Lower lobe of right lung (tissue), 2 donors: ENCODE results near the gene RENBP. TPM values are rescaled to one million over a fixed set of nuclear protein-coding genes. Genes with fewer than 3 reads are reported as not detected.
A peak's percentile ranks its signal among the peaks of the same experiment; 100 is the strongest.

ENCODE experiments used
- ATAC-seq, 2 donors: fragments of 200-7000 bp; cut with Tn5 transposase; one replicate each; pipeline ENCODE4 v1.9.1; 2020 to 2022; ENCODE audit warnings: mild to moderate bottlenecking in 2 of 2, moderate library complexity in 2 of 2
- DNase-seq: peaks from one replicate; pipeline ENCODE4 v3.0.0-alpha.2; 2020
- H3K27ac ChIP-seq: fragments of 200-600 bp; one replicate; pipeline ENCODE4 v1.8.0; 2022
- H3K27me3 ChIP-seq: fragments of 200-600 bp; one replicate; pipeline ENCODE4 v1.8.0; 2022; ENCODE audit warnings: low read depth
- H3K36me3 ChIP-seq: fragments of 200-600 bp; one replicate; pipeline ENCODE4 v1.8.0; 2022; ENCODE audit warnings: mild to moderate bottlenecking
- H3K4me1 ChIP-seq: fragments of 200-600 bp; one replicate; pipeline ENCODE4 v1.8.0; 2022
- H3K4me3 ChIP-seq: fragments of 200-600 bp; one replicate; pipeline ENCODE4 v1.8.0; 2022; ENCODE audit warnings: mild to moderate bottlenecking
- H3K9me3 ChIP-seq: fragments of 200-600 bp; one replicate; pipeline ENCODE4 v1.8.0; 2022
- CTCF ChIP-seq: fragments of 200-600 bp; IDR thresholded peaks from one replicate; pipeline ENCODE4 v1.8.0; 2022; ENCODE audit warnings: antibody characterized with exemption, mild to moderate bottlenecking
- intact Hi-C: fragments of 100-400 bp; cut with DNase I; formaldehyde crosslinking; loops from one replicate; pipeline ENCODE4 v1.11.0; 2022
- total RNA-seq: library from RNA; stranded (reverse); fragmentation: NEBNext Ultra II Directional; extraction: Animal tissue kit (Norgen Biotek cat#: 25700); gene quantifications from one replicate; pipeline ENCODE4 v1.2.1, GENCODE V29; 2021
- donor health status: DM: no; HTN: yes; CAD: no; lungs with severe emphysema.

The RENBP gene
- total RNA-seq, 1 donor from 2014 or later: 57.0 TPM

- ATAC-seq: peak; percentile 74 to 81
- intact Hi-C loops: no loop called here
- Histone ChIP-seq H3K27me3 (no peaks in the 10 kb centered on the region), H3K27ac (peak within 1 kb of the TSS; percentile 99), H3K4me1 (peaks cover 34% of the 10 kb centered on the region), H3K4me3 (peak within 1 kb of the TSS; percentile 74), H3K9me3 (no peaks in the 10 kb centered on the region), H3K36me3 (no peaks in the 10 kb centered on the region)
- DNase-seq: peak; percentile 89
- TF ChIP-seq CTCF: no peak
These were observed 28.1 kb upstream of the RENBP start, which contains the start of gene TMEM187 for GRCh38 chrX:153972368-153973126. Gene TMEM187 (plus strand): TSS chrX:153972754. CDS start chrX:153982063, 9,309 bp downstream.

- intact Hi-C loops: no loop called here
- Histone ChIP-seq H3K9me3 (no peaks in the 10 kb centered on the region), H3K27ac (peak within 1 kb of the TSS; percentile 99), H3K27me3 (no peaks in the 10 kb centered on the region), H3K36me3 (no peaks in the 10 kb centered on the region), H3K4me1 (peaks cover 43% of the 10 kb centered on the region), H3K4me3 (peak within 1 kb of the TSS; percentile 74)
- ATAC-seq: peak; percentile 83 to 84
- no peak for TF ChIP-seq CTCF
- DNase-seq: peak; percentile 93
These were observed 27.3 kb upstream of the RENBP start, which contains the start of gene HCFC1 for GRCh38 chrX:153971450-153972367. Gene HCFC1 (minus strand): TSS chrX:153971818. CDS start chrX:153970840, 978 bp downstream.

GRCh38 chrX:153971124-153971449 lies 26.6 kb upstream of the RENBP start:
- Histone ChIP-seq H3K4me3 (peak overlapping the region; percentile 74), H3K4me1 (peaks cover 49% of the 10 kb centered on the region), H3K27me3 (no peaks in the 10 kb centered on the region), H3K36me3 (no peaks in the 10 kb centered on the region), H3K27ac (peak overlapping the region; percentile 99), H3K9me3 (no peaks in the 10 kb centered on the region)
- intact Hi-C loops: no loop called here
- ATAC-seq (peak; percentile 86 to 88), DNase-seq (peak; percentile 91)
- no peak for TF ChIP-seq CTCF

GRCh38 chrX:153970357-153971123 lies 26.1 kb upstream of the RENBP start:
- Histone ChIP-seq H3K27ac (peak overlapping the region; percentile 99), H3K9me3 (no peaks in the 10 kb centered on the region), H3K36me3 (no peaks in the 10 kb centered on the region), H3K4me3 (peak overlapping the region; percentile 74), H3K27me3 (no peaks in the 10 kb centered on the region), H3K4me1 (peaks cover 50% of the 10 kb centered on the region)
- no peak for TF ChIP-seq CTCF
- DNase-seq: no peak
- ATAC-seq: peak; percentile 10 to 34
- intact Hi-C loops: no loop called here

- no peaks in the 10 kb centered on the region for H3K27me3 ChIP-seq
- peak overlapping the region; percentile 58 for H3K27ac ChIP-seq
- H3K36me3 ChIP-seq: no peaks in the 10 kb centered on the region
- DNase-seq (no peak), ATAC-seq (no peak)
- H3K4me1 ChIP-seq: peaks cover 50% of the 10 kb centered on the region
- H3K9me3 ChIP-seq: no peaks in the 10 kb centered on the region
- no peak for TF ChIP-seq CTCF
- peak overlapping the region; percentile 74 for H3K4me3 ChIP-seq
- intact Hi-C loops: no loop called here
These were observed 25.5 kb upstream of the RENBP start for GRCh38 chrX:153969904-153970356.
